K562 (cell line): ENCODE results near the gene WEE1. TPM values are rescaled to one million over a fixed set of nuclear protein-coding genes. Genes with fewer than 3 reads are reported as not detected.

Source experiments
- NFRKB ChIP-seq: fragments of 450-650 bp; IDR thresholded peaks from 2 replicates; pipeline ENCODE4 v1.6.1; 2016; ENCODE audit warnings: low read depth
- PTTG1 ChIP-seq: fragments of 450-650 bp; IDR thresholded peaks from 2 replicates; pipeline ENCODE4 v1.6.1; 2016; ENCODE audit warnings: low read depth, mild to moderate bottlenecking, missing genetic modification characterization, missing compliant biosample characterization
- SRSF9 ChIP-seq: fragments of 200-400 bp; formaldehyde crosslinking; IDR thresholded peaks from 2 replicates; pipeline ENCODE4 v1.6.1; 2017; ENCODE audit warnings: low read depth, low read length, borderline replicate concordance
- ZNF253 ChIP-seq: fragments of 250-450 bp; sonication (Bioruptor Pico); conservative IDR thresholded peaks from 2 replicates; pipeline ENCODE4 v1.6.1; 2021; ENCODE audit warnings: mild to moderate bottlenecking
- ZNF77 ChIP-seq: fragments of 250-450 bp; sonication (Bioruptor Pico); IDR thresholded peaks from 2 replicates; pipeline ENCODE4 v1.5.0; 2020
- polyA plus RNA-seq, 8 experiments: library from polyadenylated mRNA; depleted of rRNA in 4 of 8; stranded (reverse) in 5 of 8; unstranded in 3 of 8; fragments of >200 nt; fragmentation: Nextera tagmentation in 2 of 8; fragmentation: Illumina TruSeq in 1 of 8; extraction: Ambion mirVana in 2 of 8; extraction: Trizol in 1 of 8; gene quantifications; 2 replicates each; pipeline versions ENCODE4 v1.2.1 to v1.2.3, GENCODE V29; 2011 to 2014; ENCODE audit warnings: inconsistent platforms in 1 of 8, missing spikeins in 1 of 8
- total RNA-seq, 7 experiments: library from RNA; depleted of rRNA in 6 of 7; stranded (reverse); fragments of >200 nt in 6 of 7; fragmentation: Illumina TruSeq in 2 of 7; extraction: Trizol in 2 of 7; gene quantifications; 2 replicates each; pipeline versions ENCODE4 v1.2.1 to v1.2.3, GENCODE V29; 2011 to 2021; ENCODE audit warnings: low replicate concordance in 1 of 7
- TF ChIP-seq, protein P1 (sequence below): sonication (generic); formaldehyde crosslinking; IDR thresholded peaks from 2 replicates; pipeline ENCODE4 v1.8.0; 2022; ENCODE audit warnings: missing genetic modification reagents, mild to moderate bottlenecking, borderline replicate concordance
- TF ChIP-seq, protein P2 (sequence below), 2 experiments: fragments of 450-650 bp in 1 of 2; sonication (generic) in 1 of 2; formaldehyde crosslinking in 1 of 2; IDR thresholded peaks; 2 replicates each; pipeline versions ENCODE4 v1.7.1 to v1.9.0; 2016 to 2022; ENCODE audit warnings: inconsistent platforms in 1 of 2, mild to moderate bottlenecking in 1 of 2, missing genetic modification reagents in 1 of 2
- TF ChIP-seq, protein P3 (sequence below): IDR thresholded peaks from 3 replicates; pipeline ENCODE4 v1.6.1; 2011; ENCODE audit warnings: borderline replicate concordance, mild to moderate bottlenecking, moderate library complexity; ENCODE audit not compliant: insufficient read length; ENCODE audit errors: extremely low read depth
- TF ChIP-seq, protein P4 (sequence below), 3 experiments: IDR thresholded peaks in 2 of 3; conservative IDR thresholded peaks in 1 of 3; 2 replicates each; pipeline ENCODE4 v1.5.1; 2011 to 2012; ENCODE audit warnings: low read length in 3 of 3, mild to moderate bottlenecking in 3 of 3, control low read depth in 2 of 3, improper control_type of control experiment in 1 of 3, inconsistent platforms in 1 of 3, low read depth in 1 of 3, mixed read lengths in 1 of 3, moderate library complexity in 1 of 3; ENCODE audit not compliant: insufficient read depth in 2 of 3

WEE1 gene
- total and polyA plus RNA-seq, 9 of the 15 experiments (the other 6 are each of a cell fraction or from before 2014, with no cell fraction given): 21.9 to 99.0 (median 67.4) TPM

DNA sequence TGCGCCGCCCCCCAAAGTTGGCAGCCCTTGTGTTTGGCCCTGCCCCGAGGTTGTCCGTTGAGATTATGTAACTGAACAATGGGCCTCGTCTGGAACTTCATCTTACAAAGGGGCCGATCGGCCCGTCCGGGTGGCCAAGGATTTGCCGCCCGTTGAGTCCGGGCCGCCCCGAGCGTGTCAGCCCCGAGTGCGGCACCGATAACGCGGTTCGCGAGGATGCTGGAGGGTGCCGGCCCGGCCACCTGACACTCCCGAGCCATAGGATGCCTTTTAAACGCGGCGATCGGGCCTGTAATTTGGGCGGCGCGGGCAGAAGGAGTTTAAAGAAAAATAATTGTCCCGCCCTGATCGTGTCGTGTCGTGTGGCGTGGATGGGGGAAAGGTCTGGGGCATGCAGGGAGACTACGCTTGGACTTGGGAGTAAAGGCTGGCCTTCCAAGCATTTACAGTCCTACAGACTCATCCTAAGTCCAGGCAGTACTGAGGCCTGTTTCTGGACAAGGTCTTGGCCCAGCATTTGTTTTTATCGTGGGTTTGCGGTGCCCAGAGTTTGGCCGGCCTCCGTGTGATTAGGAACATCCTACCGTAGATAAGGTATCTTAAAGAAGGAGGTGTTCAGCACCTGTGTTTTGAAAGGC, 1.3 kb downstream of the WEE1 start (continued):
- TF ChIP-seq, protein P1, sequence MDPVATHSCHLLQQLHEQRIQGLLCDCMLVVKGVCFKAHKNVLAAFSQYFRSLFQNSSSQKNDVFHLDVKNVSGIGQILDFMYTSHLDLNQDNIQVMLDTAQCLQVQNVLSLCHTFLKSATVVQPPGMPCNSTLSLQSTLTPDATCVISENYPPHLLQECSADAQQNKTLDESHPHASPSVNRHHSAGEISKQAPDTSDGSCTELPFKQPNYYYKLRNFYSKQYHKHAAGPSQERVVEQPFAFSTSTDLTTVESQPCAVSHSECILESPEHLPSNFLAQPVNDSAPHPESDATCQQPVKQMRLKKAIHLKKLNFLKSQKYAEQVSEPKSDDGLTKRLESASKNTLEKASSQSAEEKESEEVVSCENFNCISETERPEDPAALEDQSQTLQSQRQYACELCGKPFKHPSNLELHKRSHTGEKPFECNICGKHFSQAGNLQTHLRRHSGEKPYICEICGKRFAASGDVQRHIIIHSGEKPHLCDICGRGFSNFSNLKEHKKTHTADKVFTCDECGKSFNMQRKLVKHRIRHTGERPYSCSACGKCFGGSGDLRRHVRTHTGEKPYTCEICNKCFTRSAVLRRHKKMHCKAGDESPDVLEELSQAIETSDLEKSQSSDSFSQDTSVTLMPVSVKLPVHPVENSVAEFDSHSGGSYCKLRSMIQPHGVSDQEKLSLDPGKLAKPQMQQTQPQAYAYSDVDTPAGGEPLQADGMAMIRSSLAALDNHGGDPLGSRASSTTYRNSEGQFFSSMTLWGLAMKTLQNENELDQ (CRISPR knock-in tag): 0 out of 2 replicates have a peak, but pooled peaks have one; percentile 75
- TF ChIP-seq PTTG1 (tag) (no peak), NFRKB (peak; percentile 14; the same call in 1 of the 2 replicates), ZNF253 (CRISPR knock-in tag) (no peak), ZNF77 (no peak), SRSF9 (no peak)
- TF ChIP-seq, protein P2, sequence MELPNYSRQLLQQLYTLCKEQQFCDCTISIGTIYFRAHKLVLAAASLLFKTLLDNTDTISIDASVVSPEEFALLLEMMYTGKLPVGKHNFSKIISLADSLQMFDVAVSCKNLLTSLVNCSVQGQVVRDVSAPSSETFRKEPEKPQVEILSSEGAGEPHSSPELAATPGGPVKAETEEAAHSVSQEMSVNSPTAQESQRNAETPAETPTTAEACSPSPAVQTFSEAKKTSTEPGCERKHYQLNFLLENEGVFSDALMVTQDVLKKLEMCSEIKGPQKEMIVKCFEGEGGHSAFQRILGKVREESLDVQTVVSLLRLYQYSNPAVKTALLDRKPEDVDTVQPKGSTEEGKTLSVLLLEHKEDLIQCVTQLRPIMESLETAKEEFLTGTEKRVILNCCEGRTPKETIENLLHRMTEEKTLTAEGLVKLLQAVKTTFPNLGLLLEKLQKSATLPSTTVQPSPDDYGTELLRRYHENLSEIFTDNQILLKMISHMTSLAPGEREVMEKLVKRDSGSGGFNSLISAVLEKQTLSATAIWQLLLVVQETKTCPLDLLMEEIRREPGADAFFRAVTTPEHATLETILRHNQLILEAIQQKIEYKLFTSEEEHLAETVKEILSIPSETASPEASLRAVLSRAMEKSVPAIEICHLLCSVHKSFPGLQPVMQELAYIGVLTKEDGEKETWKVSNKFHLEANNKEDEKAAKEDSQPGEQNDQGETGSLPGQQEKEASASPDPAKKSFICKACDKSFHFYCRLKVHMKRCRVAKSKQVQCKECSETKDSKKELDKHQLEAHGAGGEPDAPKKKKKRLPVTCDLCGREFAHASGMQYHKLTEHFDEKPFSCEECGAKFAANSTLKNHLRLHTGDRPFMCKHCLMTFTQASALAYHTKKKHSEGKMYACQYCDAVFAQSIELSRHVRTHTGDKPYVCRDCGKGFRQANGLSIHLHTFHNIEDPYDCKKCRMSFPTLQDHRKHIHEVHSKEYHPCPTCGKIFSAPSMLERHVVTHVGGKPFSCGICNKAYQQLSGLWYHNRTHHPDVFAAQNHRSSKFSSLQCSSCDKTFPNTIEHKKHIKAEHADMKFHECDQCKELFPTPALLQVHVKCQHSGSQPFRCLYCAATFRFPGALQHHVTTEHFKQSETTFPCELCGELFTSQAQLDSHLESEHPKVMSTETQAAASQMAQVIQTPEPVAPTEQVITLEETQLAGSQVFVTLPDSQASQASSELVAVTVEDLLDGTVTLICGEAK (IDR thresholded peaks at IDR 0.05): 0 out of 2 replicates have a peak, but pooled peaks have one; percentile 11
- TF ChIP-seq, protein P2 (CRISPR knock-in tag; IDR thresholded peaks at IDR 0.05): no peak
- TF ChIP-seq, protein P3, sequence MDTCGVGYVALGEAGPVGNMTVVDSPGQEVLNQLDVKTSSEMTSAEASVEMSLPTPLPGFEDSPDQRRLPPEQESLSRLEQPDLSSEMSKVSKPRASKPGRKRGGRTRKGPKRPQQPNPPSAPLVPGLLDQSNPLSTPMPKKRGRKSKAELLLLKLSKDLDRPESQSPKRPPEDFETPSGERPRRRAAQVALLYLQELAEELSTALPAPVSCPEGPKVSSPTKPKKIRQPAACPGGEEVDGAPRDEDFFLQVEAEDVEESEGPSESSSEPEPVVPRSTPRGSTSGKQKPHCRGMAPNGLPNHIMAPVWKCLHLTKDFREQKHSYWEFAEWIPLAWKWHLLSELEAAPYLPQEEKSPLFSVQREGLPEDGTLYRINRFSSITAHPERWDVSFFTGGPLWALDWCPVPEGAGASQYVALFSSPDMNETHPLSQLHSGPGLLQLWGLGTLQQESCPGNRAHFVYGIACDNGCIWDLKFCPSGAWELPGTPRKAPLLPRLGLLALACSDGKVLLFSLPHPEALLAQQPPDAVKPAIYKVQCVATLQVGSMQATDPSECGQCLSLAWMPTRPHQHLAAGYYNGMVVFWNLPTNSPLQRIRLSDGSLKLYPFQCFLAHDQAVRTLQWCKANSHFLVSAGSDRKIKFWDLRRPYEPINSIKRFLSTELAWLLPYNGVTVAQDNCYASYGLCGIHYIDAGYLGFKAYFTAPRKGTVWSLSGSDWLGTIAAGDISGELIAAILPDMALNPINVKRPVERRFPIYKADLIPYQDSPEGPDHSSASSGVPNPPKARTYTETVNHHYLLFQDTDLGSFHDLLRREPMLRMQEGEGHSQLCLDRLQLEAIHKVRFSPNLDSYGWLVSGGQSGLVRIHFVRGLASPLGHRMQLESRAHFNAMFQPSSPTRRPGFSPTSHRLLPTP: no peak
- TF ChIP-seq, protein P4, sequence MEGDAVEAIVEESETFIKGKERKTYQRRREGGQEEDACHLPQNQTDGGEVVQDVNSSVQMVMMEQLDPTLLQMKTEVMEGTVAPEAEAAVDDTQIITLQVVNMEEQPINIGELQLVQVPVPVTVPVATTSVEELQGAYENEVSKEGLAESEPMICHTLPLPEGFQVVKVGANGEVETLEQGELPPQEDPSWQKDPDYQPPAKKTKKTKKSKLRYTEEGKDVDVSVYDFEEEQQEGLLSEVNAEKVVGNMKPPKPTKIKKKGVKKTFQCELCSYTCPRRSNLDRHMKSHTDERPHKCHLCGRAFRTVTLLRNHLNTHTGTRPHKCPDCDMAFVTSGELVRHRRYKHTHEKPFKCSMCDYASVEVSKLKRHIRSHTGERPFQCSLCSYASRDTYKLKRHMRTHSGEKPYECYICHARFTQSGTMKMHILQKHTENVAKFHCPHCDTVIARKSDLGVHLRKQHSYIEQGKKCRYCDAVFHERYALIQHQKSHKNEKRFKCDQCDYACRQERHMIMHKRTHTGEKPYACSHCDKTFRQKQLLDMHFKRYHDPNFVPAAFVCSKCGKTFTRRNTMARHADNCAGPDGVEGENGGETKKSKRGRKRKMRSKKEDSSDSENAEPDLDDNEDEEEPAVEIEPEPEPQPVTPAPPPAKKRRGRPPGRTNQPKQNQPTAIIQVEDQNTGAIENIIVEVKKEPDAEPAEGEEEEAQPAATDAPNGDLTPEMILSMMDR (IDR thresholded peaks at IDR 0.05 in 2 of 3, conservative IDR thresholded peaks at IDR 0.05 in 1 of 3; ENCODE audit: insufficient read depth in 2 of 3, low read depth in 1 of 3, low read length in 3 of 3): no peak
